ENCODE measurements around the gene ZBTB46. TPM values are rescaled to one million over a fixed set of nuclear protein-coding genes. Genes with fewer than 3 reads are reported as not detected.

The ZBTB46 gene
- total RNA-seq, 1 donor from 2014 or later: 13.8 TPM

DNA sequence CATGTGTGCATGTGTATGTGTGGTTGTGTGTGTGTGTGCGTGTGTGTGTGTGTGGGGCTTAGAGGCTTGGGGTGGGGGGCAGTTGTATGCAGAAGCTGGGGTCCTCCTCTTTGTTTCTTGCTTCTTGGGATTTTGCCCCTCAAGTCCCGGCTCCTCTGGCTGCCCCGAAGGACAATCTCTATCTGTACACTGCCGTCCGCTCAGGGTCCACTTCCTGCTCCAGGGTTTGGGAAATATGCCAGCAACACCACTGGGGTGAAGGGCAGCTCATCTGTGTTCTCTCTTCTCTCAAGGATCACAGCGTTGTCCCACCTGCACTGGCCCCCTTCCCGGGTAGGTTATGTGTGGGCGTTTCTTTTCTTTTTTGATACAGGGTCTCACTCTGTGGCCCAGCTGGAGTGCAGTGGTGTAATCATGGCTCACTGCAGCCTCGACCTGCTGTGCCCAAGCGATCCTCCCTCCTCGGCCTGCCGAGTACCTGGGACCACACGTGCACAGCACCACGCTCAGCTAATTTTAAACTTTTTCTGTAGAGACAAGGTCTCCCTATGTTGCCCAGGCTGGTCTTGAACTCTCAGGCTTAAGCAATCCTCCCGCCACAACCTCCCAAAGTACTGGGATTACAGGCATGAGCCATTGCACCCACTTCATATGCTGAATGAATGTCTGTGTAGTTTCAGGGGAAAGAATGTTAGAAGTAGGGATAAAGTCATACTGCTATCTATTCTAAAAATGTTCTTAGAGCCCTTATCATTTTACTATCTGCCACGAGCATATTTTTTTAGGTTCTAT lies 65.8 kb downstream of the ZBTB46 start:
- DNase-seq (ENCODE audit: missing footprints): no peak
- ATAC-seq: no peak
- intact Hi-C loops (cut with DNase I): no loop called here

DNA sequence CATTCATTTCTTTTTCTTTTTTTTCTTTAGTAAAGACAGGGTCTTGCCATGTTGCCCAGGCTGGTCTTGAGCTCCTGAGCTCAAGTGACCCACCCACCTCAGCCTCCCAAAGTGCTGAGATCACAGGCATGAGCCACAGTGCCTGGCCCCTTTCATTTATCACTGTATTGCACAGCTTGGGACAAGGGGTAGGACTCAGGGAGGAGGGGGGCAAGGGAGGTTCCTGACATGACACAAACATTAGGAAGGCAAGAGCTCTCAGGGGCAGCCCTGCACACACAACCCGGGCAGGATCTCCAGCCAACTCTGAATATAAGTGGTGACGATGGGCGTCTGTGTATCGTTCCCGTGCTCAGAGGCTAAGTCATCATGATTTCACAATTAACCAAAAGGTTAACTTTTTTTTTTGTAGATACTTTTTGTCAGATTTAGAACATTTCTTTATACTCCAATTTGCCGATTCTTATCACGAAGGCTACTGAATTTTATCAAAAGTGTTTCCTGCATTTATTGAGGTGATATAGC lies 71.6 kb downstream of the ZBTB46 start:
- intact Hi-C loops (cut with DNase I): no loop called here
- ATAC-seq (no peak), DNase-seq (ENCODE audit: missing footprints) (no peak)

DNA sequence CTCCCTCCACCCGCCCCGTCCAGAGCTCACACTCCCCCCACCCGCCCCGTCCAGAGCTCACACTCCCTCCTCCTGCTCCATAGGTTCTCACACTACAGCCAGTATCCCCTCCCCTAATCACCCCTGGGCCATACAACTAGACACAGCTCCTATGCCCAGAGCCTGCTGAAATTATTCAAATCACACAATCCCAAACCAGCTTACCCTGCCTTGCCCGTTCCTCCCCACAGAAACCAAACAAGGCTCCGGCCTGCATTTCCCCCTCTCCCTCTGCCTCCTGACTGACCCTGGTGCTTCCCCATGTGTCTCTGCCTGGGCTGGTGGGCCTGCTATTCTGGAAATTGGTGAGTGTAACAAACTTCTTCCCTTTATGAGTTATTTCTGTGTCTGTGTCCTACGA lies 72.9 kb downstream of the ZBTB46 start:
- intact Hi-C loops (cut with DNase I): no loop called here
- ATAC-seq: no peak
- no peak for DNase-seq (ENCODE audit: missing footprints)

DNA sequence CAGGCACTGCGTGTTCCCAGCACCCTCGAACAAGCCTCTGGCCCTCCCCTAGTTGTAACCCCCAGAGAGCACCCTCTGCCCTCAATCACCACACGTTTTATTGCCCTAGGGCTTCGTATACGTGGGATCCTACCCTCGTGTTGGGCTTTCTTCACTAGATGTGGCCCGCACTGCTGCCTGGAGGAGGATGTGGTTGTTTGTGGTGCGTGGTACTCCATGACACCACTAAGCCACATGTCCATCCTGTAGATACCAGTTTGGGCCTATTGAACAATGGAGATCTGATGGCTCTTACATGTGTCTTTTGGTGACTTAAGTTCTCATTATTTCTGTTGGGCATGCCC lies 74.4 kb downstream of the ZBTB46 start:
- DNase-seq (ENCODE audit: missing footprints) (no peak), ATAC-seq (no peak)
- intact Hi-C loops (cut with DNase I): no loop called here

DNA sequence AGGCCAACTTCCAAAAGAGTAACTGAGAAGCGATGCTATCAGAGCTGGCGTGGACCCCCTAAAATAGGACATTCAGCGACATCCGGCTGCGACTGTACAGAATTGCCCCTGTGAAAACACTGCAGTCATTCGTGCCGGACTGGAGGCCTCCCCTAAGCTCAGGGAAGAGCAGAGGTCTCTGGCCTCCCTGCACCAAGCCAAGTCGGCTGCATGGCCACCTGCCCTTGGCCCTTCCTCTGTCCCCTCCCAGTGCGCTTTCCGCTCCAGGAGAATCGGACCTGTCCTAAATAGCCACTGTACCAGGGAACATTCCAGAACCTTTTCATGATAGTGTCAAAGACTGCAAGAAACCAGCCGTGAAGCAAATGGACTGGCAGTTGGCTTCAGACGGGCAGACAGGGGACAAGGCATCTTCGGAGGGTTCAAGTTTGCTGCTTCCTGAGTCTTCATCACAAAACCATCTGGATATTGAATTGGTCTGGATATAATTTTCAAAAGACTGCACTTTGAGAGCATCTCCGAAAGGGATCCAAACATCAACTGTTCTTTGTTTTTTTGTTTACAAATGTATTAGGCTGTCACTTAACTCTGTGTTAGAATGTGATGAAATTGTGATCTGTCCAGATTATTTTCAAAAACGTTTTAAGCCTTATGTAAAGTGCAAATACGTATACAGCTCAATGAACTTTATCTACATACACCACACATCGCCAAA lies 75.0 kb downstream of the ZBTB46 start:
- DNase-seq (ENCODE audit: missing footprints) (no peak), ATAC-seq (no peak)
- intact Hi-C loops (cut with DNase I): no loop called here

DNA sequence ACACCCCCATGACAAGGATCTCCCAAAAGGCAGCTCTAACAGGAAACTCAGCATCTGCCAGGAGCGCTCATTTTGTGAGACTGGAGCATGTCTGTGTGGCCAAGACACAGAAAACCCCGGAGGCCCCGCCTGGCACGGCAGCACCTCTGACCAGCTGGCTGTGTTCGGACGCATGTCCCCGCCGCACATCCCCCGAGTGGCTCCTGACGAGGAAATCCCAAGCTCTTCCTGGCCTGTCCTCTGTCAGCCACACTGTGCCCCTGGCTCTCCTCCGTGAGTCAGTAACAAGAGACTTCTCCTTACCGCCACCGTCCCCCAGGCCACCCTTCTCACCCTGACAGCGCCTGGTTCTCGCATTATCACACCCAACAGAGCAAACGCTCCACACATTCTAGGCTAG lies 77.1 kb downstream of the ZBTB46 start:
- intact Hi-C loops (cut with DNase I): no loop called here

DNA sequence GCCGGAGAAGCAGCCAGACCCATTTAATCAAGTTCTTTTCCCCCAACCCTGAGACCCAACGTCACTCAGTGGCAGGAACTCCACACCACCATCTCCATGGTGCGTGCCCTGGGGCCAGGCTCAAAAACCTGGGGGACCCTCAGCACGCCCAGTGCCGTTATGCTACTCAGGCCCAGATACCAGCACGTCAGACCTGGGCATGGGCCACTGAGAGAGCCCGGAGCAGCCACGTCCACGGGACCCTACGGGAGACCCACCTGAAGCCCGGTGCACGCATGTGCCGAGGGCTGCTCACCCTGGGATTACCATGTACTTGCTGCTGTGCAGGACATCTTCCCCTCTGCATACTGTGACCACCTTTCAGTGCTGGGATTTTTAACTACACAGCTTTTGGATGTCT lies 77.7 kb downstream of the ZBTB46 start:
- DNase-seq (ENCODE audit: missing footprints): no peak
- ATAC-seq: no peak
- intact Hi-C loops (cut with DNase I): no loop called here

More for the DNA sequence above, 77.1 kb downstream of the ZBTB46 start:
- ATAC-seq: peak; percentile 14
- DNase-seq (ENCODE audit: missing footprints): no peak

DNA sequence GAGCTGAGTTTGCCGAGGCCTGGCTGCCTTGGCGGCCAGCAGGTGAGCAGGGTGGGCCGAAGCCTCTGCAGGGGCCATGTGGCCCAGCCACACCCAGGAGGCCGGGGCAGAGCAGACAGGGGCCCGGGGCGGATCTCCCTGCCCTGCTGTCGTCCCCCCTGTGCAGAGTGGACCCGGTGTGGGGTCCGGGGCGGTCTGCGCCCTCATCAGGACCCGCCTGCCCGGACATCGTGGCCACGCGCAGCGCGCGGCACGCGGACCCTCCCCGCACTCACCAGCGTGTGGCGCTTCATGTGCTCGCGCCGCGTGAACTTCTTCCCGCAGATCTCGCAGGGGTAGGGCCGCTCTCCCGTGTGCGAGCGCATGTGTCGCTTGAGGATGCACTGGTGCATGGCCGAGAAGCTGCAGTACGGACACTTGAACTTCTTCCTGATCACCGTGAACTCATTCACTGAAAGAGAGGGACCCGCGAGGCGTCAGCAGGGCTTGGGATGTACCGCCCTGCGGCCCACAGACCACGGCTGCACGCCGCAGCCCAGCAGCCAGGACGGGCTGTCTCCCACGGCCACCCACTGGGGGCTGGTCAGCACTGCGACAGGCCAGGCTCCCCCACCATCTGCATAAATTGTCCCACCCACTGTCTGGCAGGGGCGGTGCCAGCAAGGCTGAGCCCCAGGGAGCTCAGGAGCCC lies 78.5 kb downstream of the ZBTB46 start:
- DNase-seq (ENCODE audit: missing footprints) (no peak), ATAC-seq (no peak)
- intact Hi-C loops (cut with DNase I): no loop called here

DNA sequence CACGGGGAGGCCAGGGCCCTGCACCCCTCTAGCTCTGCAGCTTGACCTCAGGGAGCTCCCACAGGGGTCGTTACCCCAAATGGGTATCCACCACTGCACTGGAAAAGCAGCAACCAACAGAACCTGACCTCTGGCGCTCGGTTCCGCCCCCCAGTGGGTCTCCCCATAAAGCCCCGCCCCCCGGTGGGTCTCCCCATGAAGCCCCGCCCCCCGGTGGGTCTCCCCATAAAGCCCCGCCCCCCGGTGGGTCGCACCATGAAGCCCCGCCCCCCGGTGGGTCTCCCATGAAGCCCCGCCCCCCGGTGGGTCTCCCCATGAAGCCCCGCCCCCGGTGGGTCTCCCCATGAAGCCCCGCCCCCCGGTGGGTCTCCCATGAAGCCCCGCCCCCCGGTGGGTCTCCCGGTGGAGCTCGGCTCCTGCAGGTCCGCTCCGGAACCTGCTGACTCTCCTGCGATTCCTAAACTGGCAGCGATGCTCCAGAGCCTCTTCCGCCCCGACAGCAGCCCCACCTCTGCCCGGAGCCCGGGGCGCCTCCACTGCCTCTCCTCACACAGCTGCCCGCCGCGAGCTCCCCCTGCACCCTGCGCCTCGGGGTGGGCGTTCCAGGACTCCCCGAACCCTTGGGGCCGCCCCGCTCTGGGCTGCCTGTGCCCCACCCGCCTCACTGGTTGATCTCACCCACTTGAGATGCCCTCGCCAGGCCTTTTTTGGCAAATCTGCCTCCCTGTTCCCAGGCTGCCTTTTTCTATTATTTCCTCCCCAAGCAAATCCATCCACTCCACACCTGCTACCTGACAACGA lies 79.4 kb downstream of the ZBTB46 start:
- DNase-seq (ENCODE audit: missing footprints) (no peak), ATAC-seq (no peak)
- intact Hi-C loops (cut with DNase I): no loop called here

DNA sequence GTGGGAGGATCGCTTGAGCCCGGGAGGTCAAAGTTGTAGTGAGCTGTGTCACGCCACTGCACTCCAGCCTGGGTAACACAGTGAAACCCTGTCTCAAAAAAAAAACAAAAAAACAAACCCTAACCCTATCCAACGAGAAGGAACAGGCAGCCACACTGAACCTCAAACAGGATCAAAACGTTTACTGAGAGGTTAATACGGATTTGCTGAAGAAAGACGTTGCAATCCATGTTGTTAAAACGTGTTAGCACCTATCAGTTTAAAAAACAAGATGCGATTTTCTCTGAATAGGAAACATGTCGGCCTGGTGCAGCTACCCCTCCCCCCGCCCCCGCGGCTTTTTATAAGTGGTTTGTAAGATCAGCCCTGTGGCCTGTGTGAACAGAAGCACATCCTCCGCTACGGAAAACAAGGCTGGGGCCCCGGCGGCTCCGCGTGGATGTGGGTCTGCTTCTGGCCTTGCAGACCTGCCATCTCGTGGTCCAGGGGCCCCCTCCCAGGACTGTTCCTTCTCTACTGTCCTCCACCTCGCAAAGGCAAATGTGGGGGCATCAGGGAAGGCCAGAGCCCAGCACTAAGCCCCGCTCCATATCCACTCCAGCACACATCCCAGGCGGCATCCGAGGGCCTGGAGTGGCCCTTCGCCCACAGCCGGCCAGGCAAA lies 80.1 kb downstream of the ZBTB46 start:
- ATAC-seq (no peak), DNase-seq (ENCODE audit: missing footprints) (no peak)
- intact Hi-C loops (cut with DNase I): no loop called here

DNA sequence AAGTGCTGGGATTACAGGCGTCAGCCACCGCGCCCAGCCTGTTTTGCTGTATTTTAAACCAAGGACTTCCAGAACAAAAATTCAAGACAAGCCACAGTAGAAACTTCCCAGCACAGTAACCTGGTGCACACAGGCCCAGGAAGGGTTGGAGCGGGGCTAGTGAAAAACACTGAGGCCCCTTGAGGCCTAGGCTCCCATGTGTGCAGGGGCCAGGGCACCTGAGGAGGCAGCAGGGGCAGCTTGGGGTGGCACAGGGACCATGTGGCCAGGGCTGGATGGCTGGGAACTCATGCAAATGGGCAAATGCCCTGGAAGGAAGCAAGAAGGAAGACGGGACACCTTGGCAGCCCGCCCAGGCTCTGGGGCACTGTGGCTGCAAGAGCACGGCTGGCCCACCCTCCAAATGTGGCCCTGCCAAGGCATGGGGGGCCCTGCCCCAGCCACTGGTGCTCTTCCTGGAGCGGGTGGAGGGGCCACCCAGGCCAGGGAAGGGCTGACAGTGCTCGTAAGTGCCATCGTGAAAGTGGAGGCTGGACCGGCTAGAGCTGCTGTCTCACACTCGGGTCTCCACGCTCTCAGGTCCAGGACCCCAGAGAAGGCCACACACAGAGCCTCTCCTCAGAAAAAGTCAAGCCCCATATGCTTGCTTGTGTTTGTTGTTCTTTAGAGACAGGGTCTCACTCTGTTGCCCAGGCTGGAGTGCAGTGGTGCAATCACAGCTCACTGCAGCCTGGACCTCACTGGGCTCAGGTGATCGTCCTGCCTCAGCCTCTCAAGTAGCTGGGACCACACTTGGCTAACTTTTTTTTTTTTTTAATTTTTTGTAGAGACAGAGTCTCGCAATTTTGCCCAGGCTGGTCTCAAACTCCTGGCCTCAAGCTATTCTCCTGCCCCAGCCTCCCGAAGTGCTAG lies 81.2 kb downstream of the ZBTB46 start:
- ATAC-seq: no peak
- intact Hi-C loops (cut with DNase I): no loop called here
- DNase-seq (ENCODE audit: missing footprints): no peak

DNA sequence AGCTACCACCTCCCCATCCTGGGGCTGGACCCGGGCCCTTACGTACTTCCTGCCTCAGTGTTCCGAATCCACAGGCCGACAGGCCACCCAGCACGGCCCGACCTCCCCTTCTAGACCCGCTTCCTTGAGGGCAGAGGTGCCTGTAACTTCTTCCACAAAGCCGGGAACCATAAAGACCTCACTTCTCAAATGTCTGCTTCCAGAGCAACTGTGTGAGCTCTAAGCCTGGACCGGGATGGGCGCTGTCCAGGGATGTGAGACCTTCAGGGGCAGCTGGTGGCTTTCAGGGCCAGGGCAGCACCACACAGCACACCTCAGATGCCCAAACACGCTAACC lies 82.2 kb downstream of the ZBTB46 start:
- DNase-seq (ENCODE audit: missing footprints): no peak
- ATAC-seq: no peak
- intact Hi-C loops (cut with DNase I): no loop called here

DNA sequence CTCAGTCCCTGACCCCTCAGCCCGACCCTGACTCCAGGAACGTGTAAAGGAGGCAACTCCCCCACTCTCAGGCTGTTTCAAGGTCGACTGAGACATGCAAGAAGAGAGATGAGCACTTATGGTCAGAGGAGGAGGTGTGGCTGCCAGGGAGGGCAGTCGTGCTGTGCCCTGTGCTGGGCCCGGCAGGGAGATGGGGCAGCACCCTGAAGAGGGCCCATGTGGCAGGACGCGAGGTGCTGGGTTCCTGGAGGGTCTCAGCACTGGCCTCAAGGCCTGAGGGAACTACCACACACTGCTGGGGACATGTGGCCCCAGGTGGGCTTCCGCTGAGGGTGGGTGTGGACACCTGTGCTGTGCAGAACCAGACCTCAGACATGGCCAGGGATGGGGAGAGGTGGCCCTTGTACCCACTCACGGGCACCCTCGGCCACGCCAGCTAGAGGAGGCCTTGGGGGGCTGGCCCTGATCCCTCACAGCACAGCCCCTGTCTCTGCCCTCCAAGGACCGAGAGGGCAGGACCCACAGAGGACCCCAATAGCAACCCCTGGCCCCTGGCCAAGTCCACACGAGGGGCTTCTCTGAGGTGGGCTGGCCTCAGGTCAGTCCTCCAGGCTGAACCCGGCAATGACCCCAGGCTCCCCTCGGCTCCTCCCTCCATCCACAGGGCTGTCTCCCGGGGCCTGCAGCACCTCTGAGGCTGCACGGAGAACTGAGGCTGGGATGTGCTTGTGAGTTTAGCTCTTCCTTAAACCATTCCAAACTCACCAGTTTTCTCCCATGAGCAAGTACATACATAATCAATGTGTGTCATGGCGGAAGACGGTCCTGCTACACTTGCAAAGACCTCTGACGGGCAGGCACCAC lies 82.8 kb downstream of the ZBTB46 start:
- ATAC-seq: no peak
- DNase-seq (ENCODE audit: missing footprints): no peak
- intact Hi-C loops (cut with DNase I): no loop called here

DNA sequence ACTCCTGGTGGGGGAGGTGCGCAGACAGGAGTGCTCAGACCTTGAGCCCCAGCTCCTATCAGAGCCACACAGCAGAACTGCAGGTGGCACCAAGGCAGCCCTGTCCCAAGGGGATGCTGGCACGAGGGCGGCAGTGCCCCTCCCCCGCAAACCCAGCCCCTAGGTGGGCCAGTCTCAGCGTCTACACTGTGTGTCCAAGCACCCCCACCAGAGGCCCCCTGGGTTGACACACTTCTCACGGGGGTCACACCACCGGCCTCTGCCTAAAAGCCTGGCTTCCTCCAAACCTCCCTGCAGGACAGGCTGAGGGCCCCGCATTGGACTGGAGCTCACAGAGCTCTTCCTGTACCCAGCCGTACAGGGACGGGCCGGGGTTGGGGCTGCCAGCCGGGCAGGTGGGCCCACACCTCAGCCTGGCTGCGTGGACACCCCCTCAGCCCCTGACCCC lies 83.4 kb downstream of the ZBTB46 start:
- ATAC-seq (peak; percentile 15), DNase-seq (ENCODE audit: missing footprints) (no peak)
- intact Hi-C loops (cut with DNase I): no loop called here

DNA sequence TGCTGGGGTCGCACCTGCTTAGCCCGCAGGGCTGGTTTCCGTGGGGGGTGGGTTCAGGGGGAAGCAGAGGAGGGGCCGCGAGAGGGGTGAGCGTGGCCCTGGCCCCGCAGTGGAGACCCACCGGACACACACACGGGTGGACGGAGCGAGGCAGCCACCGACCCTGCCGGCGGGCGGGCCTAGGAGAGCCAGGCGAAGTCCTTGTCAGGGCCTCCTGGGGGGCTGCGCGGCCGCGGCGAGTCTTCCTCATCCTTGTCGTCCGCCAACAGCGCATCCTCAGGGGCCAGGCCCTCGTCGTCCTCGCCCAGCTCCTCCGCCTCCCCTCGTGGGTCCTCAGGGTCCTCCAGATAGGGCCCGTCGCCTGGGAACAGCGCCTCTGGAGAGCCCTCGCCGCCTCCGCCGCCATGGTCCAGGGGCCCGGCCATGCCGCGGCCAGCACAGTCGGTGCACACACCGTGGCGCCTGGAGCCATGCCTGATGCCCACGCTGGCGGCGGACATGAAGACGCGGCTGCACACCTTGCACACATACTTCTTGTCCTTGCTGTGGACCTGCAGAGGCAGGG lies 84.2 kb downstream of the ZBTB46 start:
- ATAC-seq (no peak), DNase-seq (ENCODE audit: missing footprints) (no peak)
- intact Hi-C loops (cut with DNase I): no loop called here

DNA sequence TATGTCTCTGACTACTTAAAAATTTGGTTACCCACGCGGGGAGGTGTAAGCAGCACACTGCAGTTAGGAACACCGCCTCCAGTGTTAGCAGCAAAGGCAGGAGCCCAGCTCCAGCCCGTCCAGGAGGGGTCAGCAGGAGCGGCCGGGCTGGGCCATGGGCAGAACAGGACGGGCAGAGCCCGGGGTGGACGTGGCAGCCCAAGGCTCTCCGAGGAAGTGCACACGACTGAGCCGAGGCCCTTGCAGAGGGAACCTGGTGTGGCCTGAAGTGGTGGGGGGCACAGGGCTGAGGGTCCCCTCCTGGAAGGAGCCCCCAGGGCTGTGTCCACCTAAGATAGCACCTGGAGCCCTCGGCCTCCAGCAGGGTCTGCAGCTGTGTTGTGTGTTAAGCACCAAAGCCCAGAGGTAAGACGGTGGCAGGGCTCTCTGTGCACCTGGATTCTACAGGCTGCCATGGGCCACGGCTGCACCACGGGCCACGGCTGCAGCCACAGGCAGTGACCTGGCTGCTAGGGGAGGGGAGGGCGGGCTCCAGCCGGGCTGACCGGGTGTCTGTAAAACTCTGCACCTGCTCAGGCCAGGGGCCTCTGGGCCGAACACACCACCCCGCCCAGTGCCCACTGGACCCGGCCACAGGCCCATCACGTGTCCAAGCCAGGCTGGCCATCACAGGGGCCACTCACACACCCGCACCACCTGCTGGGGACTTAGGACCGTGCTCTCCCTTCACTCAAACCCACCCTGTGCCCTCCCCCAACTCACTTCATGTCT lies 84.9 kb downstream of the ZBTB46 start:
- DNase-seq (ENCODE audit: missing footprints) (no peak), ATAC-seq (no peak)
- intact Hi-C loops (cut with DNase I): no loop called here
